GM12873 (cell line): ENCODE results near the gene GPR85.

Experiments
- CTCF ChIP-seq: IDR thresholded peaks from 2 replicates; pipeline ENCODE4 v1.5.1; 2012; ENCODE audit warnings: low read depth, mild to moderate bottlenecking, moderate library complexity, low read length, control low read depth; ENCODE audit not compliant: insufficient read depth; ENCODE audit errors: missing control alignments

Gene GPR85

GRCh38 chr7:113094517-113095249, 8.1 kb upstream of the GPR85 start:
- no peak for TF ChIP-seq CTCF

DNA sequence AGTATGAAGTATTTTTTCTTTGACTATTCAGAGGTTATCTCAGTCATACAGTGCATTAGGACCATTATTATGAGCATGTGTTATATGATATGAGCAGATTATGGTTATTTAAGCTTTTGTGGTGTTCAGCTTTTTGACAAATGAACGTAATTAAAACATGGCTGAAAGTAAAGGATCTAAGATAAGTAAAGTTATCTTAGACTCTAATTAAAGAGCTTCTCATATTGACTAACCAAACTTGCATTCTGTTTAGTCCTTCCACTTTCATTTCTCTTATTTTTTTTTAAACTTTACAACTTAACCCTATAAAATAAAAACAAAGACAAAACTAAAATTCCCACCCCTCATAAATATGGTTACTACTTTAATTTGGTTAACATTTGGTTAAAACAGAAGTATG, 6.9 kb upstream of the GPR85 start:
- no peak for TF ChIP-seq CTCF

GRCh38 chr7:113092762-113093161, 6.1 kb upstream of the GPR85 start:
- TF ChIP-seq CTCF: no peak

DNA sequence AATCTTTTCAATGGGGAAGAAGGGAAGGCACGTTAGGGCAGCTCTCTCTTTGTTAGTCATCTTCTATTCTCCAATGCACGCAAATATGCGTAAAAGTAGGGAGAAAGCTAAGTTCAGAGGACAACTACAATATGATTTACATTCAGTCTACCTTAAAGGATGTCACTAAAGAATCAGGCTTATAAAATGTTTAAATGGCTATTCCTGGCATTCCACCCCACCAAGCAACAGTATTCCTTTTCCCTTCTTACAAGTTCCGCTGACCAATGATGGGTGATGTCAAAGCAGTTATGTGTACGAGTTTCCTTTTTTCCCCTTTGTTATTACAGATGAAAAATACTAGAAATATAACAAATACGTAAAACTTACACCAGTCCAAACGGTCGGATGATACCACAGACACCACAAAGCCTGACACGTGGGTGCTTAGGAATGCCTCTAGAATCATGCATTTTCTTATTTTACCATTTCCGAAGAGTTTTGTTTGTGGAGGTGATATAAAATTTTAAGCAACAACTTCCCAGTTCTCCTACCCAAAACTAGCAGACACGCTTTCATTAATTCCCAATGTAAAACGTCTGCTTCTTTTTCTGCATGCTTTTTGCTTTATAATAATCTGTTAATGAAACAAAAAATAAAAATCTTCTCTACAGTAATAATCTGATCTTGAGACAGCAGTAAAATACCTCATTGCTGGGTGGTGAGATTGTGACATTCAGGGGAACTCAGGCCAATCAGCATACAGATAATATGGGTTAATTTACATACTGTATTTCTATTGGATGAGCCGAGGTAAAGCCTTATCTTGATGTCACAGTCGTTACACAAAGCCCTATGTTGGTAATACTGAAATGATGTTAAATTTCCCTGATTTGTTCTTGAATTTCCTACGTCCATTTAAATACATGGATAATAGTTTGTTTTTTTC, 708 bp upstream of the GPR85 start:
- TF ChIP-seq CTCF: no peak

GRCh38 chr7:113085781-113086390, 741 bp downstream of the GPR85 start:
- no peak for TF ChIP-seq CTCF

- TF ChIP-seq CTCF: no peak
Observed at GRCh38 chr7:113084496-113085172, 2.0 kb downstream of the GPR85 start.
